SK-N-SH (cell line): ENCODE measurements around the gene RXFP3.

Experiments used
- NRF1 ChIP-seq: IDR thresholded peaks from 2 replicates; pipeline ENCODE4 v1.6.1; 2012; ENCODE audit warnings: low read depth, mild to moderate bottlenecking, low read length
- RCOR1 ChIP-seq: fragments of 150-350 bp; IDR thresholded peaks from 2 replicates; pipeline ENCODE4 v1.6.1; 2017; ENCODE audit warnings: antibody characterized with exemption, low read length
- TF ChIP-seq, protein P1 (sequence below): fragments of 200-600 bp; sonication (generic); IDR thresholded peaks from 2 replicates; pipeline ENCODE4 v1.6.1; 2017; ENCODE audit warnings: antibody characterized with exemption, mild to moderate bottlenecking, moderate library complexity

- TF ChIP-seq, protein P1, sequence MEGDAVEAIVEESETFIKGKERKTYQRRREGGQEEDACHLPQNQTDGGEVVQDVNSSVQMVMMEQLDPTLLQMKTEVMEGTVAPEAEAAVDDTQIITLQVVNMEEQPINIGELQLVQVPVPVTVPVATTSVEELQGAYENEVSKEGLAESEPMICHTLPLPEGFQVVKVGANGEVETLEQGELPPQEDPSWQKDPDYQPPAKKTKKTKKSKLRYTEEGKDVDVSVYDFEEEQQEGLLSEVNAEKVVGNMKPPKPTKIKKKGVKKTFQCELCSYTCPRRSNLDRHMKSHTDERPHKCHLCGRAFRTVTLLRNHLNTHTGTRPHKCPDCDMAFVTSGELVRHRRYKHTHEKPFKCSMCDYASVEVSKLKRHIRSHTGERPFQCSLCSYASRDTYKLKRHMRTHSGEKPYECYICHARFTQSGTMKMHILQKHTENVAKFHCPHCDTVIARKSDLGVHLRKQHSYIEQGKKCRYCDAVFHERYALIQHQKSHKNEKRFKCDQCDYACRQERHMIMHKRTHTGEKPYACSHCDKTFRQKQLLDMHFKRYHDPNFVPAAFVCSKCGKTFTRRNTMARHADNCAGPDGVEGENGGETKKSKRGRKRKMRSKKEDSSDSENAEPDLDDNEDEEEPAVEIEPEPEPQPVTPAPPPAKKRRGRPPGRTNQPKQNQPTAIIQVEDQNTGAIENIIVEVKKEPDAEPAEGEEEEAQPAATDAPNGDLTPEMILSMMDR = no peak; the same call in 1 of the 2 replicates
- TF ChIP-seq RCOR1 (no peak), NRF1 (no peak)
These were observed 45.8 kb upstream of the RXFP3 start for GRCh38 chr5:33890131-33891032.
